Stimulated activated CD8-positive, alpha-beta memory T cell treated with anti-CD3 and anti-CD28 coated beads, Interleukin-15, amount 100 ng/mL, for 1 hour (primary cell): ENCODE data around the gene ERGIC1.

Experiments used
- DNase-seq: peaks from one replicate; pipeline ENCODE4 v3.0.0-alpha.2; 2020; ENCODE audit warnings: low read depth

The ERGIC1 gene

DNA sequence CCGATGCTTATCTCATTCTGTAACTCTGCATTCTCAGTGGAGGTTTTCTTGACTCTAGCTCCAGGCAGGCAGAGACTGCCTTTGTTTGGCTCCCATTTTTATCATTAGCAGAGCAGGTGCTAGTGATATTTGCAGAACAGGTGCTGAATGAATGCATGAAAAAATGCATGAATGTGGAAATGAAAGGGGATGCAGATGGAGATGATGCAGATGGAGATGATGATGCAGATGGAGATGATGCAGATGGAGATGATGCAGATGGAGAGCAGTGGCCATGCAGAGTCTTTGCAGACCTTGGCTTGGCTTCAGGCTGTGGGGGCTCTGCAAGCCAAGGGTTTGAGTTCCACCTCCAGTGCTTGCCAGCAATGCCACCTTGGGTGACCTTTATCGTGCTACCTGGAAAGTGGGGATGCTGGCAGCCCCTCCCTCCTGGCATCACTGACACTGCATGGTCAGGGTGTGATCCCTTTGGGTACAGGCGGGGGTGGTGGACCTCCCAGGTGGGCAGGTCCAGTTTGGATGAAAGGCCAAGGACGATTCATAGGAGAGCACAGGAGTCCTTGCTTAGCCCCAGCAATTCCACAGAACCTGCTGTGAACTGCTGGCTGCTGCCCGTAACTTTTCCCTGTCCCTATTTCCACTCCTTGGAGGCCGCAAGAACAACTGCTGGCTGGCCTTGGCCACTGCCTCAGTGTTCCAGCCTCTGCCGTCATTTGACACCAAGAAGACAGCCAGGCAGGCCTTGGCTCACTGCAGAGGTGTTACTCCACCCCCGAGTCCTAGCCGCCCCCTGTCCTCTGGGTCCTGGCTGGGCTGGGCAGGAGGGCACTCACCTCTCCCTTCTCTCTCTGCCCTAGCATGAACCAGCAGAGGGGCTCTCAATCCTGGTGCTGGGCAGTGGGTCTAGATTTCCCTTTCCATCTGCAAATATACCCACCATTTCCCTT is 33.0 kb downstream of the ERGIC1 start:
- DNase-seq: no peak

DNA sequence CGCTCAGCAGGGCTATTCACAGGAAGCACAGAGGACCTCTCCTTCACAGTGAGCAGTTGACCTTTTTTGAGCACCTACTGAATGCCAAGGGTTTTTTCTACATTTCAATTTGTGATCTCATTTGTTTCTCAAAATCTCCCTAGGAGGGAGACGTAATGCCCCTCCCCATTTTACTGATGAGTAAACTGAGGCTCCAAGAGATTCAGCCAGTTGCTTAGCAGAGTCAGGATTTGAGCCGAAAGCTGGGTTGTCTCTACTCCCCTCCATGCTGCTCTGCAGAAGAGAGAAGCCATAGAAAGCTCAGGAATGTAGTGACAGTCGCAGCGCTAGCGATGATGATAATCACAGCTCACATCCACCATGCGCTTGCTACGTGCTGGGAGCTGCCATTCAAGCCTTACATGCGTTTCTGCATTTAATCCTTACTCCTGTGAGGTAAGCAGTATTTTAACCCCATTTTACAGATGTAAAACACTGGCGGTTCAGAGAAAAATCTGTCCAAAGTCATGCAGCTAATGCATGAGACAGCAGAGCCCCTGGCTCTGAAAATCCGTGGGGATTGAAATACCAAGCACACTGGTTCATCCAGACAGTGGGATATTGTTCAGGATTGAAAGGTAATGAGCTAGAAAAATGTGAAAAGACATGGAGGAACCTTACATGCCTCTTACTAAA is 33.8 kb downstream of the ERGIC1 start:
- DNase-seq: no peak

- DNase-seq: no peak
Observed at GRCh38 chr5:172868436-172868923, 34.4 kb downstream of the ERGIC1 start.

- DNase-seq: no peak
Observed at GRCh38 chr5:172868924-172869591, 35.0 kb downstream of the ERGIC1 start.

DNA sequence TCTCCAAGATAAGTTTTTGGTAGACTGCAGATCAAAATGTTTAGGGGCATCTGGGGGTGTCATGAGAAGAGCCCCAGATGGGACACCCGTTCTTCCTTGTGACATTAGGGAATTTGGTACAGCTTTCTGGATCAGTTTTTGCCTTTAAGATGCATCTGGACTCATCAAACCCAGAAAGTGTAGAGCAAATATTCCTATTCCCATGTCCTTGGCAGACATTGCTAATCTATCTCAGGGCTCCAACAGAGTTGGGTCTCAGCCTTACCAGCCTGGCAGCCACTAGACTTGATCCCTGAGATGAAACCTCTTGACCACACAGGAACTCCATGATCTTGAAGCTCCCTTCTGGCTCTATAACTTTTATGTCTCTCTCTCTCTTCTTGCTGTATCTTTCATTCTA is 35.6 kb downstream of the ERGIC1 start:
- DNase-seq: no peak

DNA sequence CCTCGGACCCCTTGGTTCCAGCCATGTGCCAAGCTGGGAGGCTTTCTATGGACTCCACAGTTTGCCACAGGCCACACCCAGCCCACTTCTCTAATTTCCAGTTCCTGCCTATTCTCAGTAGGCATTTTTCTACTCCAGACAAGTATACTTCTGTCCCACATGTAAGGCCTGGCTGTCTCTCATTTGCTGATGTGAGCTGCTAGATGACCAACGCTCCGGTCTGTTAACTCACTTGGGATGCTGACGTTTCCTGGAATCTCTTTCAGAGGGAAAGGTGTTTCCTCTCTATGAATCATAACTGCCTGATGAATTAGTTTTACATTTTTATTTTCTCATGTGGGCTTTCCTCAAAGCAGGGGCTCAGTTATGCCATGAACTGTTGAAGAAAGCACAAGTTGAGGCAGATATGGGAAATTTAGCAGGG is 36.3 kb downstream of the ERGIC1 start:
- DNase-seq: no peak

GRCh38 chr5:172870715-172871461 is 36.8 kb downstream of the ERGIC1 start:
- no peak for DNase-seq

DNA sequence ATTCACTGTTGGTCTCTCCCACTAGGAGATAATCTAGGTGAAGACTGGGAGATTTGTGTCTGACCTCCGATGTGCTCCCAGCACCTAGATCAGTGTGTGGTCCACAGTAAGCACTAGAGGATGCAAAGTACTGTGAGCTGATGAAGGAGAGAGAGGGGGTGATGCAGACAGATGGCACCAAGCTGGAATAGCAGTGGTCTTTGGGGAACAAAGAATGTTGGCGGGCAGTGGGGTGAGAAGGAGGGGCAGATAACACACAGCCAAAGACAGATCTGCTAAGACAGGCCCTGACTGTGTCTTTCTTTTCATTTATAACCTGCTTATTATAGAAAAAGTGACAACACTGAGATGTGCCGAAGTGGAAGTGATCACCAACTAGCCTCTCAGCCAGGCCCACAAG is 37.5 kb downstream of the ERGIC1 start:
- DNase-seq: no peak

DNA sequence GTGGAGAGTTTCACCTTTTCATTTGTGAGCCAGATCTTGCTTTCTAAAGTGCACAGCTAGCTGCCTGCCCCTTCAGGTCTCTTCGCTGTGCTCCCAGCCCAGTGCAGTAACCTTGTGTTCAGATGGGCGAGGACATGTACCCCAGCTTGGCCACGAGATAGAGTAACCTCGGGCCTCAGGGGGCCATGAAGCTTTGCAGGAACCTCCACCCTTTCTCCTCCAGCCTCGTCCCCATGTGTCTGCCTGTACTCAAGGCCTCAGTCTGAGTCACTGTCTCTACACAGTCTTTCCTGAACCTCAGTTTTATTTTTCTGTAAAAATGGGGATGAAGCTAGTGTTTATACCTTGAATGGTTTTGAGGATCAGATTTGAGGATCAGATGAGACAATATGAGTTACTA is 37.9 kb downstream of the ERGIC1 start:
- DNase-seq: no peak

GRCh38 chr5:172872997-172873491 is 39.0 kb downstream of the ERGIC1 start:
- no peak for DNase-seq

- no peak for DNase-seq
Observed at GRCh38 chr5:172873513-172873912, 39.5 kb downstream of the ERGIC1 start.

- no peak for DNase-seq
Observed at GRCh38 chr5:172874647-172875504, 40.8 kb downstream of the ERGIC1 start.

DNA sequence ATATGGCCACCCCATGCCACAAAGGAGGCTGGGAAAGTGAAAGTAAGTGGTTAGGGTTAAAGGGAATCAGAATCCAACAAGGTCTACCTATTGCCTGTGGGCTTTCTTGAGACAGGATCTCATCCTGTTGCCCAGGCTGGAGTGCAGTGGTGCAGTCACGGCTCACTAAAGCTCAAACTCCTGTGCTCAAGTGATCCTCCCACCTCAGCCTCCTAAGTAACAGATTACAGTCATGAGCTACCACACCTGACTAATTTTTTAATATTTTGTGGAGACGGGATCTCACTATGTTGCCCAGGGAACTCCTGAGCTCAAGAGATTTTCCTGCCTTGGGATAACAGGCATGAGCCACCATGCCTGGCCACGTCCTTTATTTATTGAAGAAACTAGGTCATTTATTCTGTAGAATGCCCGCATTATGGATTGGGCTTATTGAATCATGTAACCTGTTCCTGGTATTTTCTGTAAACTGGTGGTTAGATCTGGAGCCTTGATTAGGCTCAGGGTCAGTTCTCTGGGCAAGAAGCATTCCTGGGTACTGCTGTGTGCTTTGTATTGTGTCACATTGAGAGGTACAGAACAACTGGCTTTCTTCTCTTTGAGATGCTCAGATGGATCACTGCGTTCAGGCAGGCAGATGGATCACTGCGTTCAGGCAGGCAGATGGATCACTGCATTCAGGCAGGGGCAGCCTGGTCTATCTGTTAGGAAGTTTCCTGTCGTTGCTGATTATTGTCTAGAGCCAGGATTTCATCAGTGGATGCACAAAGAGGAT is 41.6 kb downstream of the ERGIC1 start:
- no peak for DNase-seq

DNA sequence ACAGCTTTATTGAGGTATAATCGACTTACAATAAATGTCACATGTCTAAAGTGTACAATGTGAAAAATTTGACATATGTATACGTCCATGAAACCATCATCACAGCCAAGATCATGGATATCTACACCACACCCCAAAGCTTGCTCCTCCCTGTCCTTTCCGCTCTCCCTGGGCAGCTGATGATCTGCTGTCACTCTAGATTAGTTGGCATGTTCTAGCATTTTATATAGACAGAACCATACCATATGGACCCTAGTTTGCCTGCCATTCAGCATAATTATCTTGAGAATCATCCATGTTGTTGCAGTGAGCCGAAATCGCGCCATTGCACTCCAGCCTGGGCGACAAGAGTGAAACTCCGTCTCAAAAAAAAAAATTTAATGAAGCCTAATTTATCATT is 42.5 kb downstream of the ERGIC1 start:
- DNase-seq: no peak

- DNase-seq: no peak
Observed at GRCh38 chr5:172877466-172878260, 43.6 kb downstream of the ERGIC1 start.

DNA sequence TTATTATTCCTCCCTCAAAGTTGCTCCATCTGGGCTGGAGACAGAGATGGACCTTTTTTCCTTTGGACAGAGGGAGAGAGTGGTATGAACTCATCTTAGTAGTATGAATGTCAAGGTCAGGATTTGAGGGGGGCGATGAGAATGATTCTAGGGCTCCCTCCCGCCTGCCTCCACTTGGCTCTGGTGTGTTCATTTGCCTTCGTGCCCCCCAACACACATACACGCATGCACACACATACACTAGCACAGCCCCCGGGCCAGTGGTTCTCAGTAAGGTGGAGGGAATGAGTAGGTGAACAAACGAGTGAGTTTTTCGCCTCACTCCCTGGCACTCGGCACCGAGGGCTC is 44.5 kb downstream of the ERGIC1 start:
- no peak for DNase-seq

DNA sequence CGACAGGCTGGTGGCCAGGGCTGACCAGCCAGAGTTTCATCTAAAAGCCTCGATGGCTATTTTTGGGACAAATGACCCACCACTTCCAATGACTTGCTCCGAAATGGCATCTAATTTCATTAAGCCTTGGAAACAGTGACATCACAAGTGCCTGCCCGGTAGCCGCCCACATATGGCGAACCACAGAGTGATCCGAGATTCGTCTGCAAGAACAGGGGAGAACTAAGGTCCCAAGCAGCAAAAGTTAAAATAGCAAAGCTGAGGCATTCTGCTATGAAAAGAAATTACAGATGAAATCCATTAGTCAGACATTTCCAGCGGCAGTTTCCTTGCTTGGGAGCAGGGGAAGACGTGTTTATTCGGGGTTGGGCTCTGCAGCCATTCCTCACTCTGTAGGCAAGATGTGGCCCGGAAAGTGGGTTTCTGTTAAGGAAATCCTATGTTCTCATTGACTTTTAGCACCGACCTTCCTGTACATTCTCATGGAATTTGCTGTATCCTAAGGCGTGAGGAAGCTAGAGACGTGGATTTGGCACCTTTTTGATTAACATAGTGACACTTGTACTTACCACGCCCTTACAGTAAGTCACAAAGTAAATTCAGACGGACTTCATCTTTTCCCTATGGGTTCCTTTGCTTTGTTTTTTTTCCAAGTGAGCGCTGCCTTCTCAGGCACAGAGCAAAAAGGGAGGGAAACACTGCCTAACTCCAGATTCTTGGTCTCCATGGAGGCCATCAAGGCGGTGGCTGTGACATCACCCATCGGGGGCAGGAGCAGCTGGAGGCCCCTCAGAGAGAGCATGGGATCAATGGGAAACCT is 45.1 kb downstream of the ERGIC1 start:
- no peak for DNase-seq

DNA sequence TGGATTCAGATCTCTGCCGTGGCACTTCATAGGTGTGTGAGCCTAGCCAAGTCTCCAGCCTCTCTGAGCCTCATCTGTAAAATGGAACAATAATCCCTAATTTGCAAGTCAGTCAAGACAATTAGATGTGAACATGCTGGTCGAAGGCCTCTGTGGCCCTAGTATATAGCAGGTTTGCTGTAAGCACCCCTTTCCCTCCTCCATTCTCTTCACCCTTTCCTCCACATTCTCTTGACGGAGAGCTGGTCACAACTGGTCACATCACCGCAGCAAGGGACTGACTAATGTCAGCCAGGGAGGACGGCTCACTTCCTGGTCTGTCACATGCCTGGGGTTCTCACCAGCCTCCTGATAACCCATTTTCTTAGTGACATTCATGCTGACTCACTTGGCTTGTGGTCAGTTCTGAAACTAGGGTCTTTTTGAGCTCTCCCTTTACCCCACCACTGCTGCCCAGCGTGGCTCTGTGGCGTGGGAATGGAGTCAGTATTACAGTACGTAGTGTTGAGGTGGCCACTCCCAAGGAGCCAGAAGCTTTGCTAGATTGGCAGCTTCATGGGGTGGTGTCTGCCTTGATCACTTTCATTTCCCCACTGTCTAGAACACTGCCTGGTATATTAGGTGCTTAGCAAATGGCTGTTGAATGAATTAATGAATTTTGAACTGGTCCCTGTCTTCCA is 47.8 kb downstream of the ERGIC1 start:
- DNase-seq: no peak
